ENCODE measurements around the gene STPG4. TPM values are rescaled to one million over a fixed set of nuclear protein-coding genes. Genes with fewer than 3 reads are reported as not detected.

STPG4 gene
- total RNA-seq, 1 experiment from 2014 or later: not detected

GRCh38 chr2:47070155-47070919, 84.8 kb downstream of the STPG4 start:
- Histone ChIP-seq H3K36me3 (replicated peaks; ENCODE audit: control insufficient read depth, insufficient read depth, low read length) (no peaks in the 10 kb centered on the region), H3K27me3 (ENCODE audit: control insufficient read depth, insufficient read depth, low read length) (no peaks in the 10 kb centered on the region), H3K4me3 (ENCODE audit: insufficient read depth, low read depth, low read length) (no peak overlapping the region)
- DNase-seq: no peak

GRCh38 chr2:47069628-47070154, 85.4 kb downstream of the STPG4 start:
- no peak overlapping the region for H3K4me3 ChIP-seq (ENCODE audit: insufficient read depth, low read depth, low read length)
- H3K27me3 ChIP-seq (ENCODE audit: control insufficient read depth, insufficient read depth, low read length): no peaks in the 10 kb centered on the region
- peak; percentile 91 for DNase-seq
- H3K36me3 ChIP-seq (replicated peaks; ENCODE audit: control insufficient read depth, insufficient read depth, low read length): no peaks in the 10 kb centered on the region

- DNase-seq: no peak
- H3K36me3 ChIP-seq (replicated peaks; ENCODE audit: control insufficient read depth, insufficient read depth, low read length): no peaks in the 10 kb centered on the region
- H3K27me3 ChIP-seq (ENCODE audit: control insufficient read depth, insufficient read depth, low read length): no peaks in the 10 kb centered on the region
- no peak overlapping the region for H3K4me3 ChIP-seq (ENCODE audit: insufficient read depth, low read depth, low read length)
Measured at GRCh38 chr2:47068981-47069627, 86.0 kb downstream of the STPG4 start.

GRCh38 chr2:47067788-47068407, 87.2 kb downstream of the STPG4 start:
- Histone ChIP-seq H3K36me3 (replicated peaks; ENCODE audit: control insufficient read depth, insufficient read depth, low read length) (no peaks in the 10 kb centered on the region), H3K4me3 (ENCODE audit: insufficient read depth, low read depth, low read length) (no peak overlapping the region), H3K27me3 (ENCODE audit: control insufficient read depth, insufficient read depth, low read length) (no peaks in the 10 kb centered on the region)
- no peak for DNase-seq

- no peak for DNase-seq
- Histone ChIP-seq H3K4me3 (ENCODE audit: insufficient read depth, low read depth, low read length) (no peak overlapping the region), H3K36me3 (replicated peaks; ENCODE audit: control insufficient read depth, insufficient read depth, low read length) (no peaks in the 10 kb centered on the region; the same call in 1 of the 2 replicates), H3K27me3 (ENCODE audit: control insufficient read depth, insufficient read depth, low read length) (no peaks in the 10 kb centered on the region)
Measured at GRCh38 chr2:47065771-47066380, 89.2 kb downstream of the STPG4 start.

GRCh38 chr2:47065343-47065742, 89.8 kb downstream of the STPG4 start:
- H3K27me3 ChIP-seq (ENCODE audit: control insufficient read depth, insufficient read depth, low read length): no peaks in the 10 kb centered on the region

GRCh38 chr2:47064106-47064505, 91.0 kb downstream of the STPG4 start:
- DNase-seq: no peak
- Histone ChIP-seq H3K27me3 (ENCODE audit: control insufficient read depth, insufficient read depth, low read length) (no peaks in the 10 kb centered on the region), H3K4me3 (ENCODE audit: insufficient read depth, low read depth, low read length) (no peak overlapping the region), H3K36me3 (replicated peaks; ENCODE audit: control insufficient read depth, insufficient read depth, low read length) (no peaks in the 10 kb centered on the region; the same call in 1 of the 2 replicates)

More at GRCh38 chr2:47065343-47065742, 89.8 kb downstream of the STPG4 start:
- DNase-seq: no peak
- no peak overlapping the region for H3K4me3 ChIP-seq (ENCODE audit: insufficient read depth, low read depth, low read length)
- no peaks in the 10 kb centered on the region; the same call in 1 of the 2 replicates for H3K36me3 ChIP-seq (replicated peaks; ENCODE audit: control insufficient read depth, insufficient read depth, low read length)

- DNase-seq: no peak
- Histone ChIP-seq H3K4me3 (ENCODE audit: insufficient read depth, low read depth, low read length) (no peak overlapping the region), H3K36me3 (replicated peaks; ENCODE audit: control insufficient read depth, insufficient read depth, low read length) (no peaks in the 10 kb centered on the region; the same call in 1 of the 2 replicates), H3K27me3 (ENCODE audit: control insufficient read depth, insufficient read depth, low read length) (no peaks in the 10 kb centered on the region)
Measured at GRCh38 chr2:47063538-47063930, 91.6 kb downstream of the STPG4 start.

GRCh38 chr2:47062681-47063537, 92.2 kb downstream of the STPG4 start:
- no peak for DNase-seq
- Histone ChIP-seq H3K36me3 (replicated peaks; ENCODE audit: control insufficient read depth, insufficient read depth, low read length) (no peaks in the 10 kb centered on the region; the same call in 1 of the 2 replicates), H3K27me3 (ENCODE audit: control insufficient read depth, insufficient read depth, low read length) (no peaks in the 10 kb centered on the region), H3K4me3 (ENCODE audit: insufficient read depth, low read depth, low read length) (no peak overlapping the region)

- DNase-seq: no peak
- H3K27me3 ChIP-seq (ENCODE audit: control insufficient read depth, insufficient read depth, low read length): no peaks in the 10 kb centered on the region
- no peaks in the 10 kb centered on the region; the same call in 1 of the 2 replicates for H3K36me3 ChIP-seq (replicated peaks; ENCODE audit: control insufficient read depth, insufficient read depth, low read length)
- no peak overlapping the region for H3K4me3 ChIP-seq (ENCODE audit: insufficient read depth, low read depth, low read length)
Measured at GRCh38 chr2:47061944-47062678, 93.0 kb downstream of the STPG4 start.

- no peak for DNase-seq
- Histone ChIP-seq H3K27me3 (ENCODE audit: control insufficient read depth, insufficient read depth, low read length) (no peaks in the 10 kb centered on the region), H3K4me3 (ENCODE audit: insufficient read depth, low read depth, low read length) (no peak overlapping the region), H3K36me3 (replicated peaks; ENCODE audit: control insufficient read depth, insufficient read depth, low read length) (no peaks in the 10 kb centered on the region; the same call in 1 of the 2 replicates)
Measured at GRCh38 chr2:47060652-47061170, 94.4 kb downstream of the STPG4 start.

- H3K27me3 ChIP-seq (ENCODE audit: control insufficient read depth, insufficient read depth, low read length): no peaks in the 10 kb centered on the region
- no peak for DNase-seq
- no peaks in the 10 kb centered on the region; the same call in 1 of the 2 replicates for H3K36me3 ChIP-seq (replicated peaks; ENCODE audit: control insufficient read depth, insufficient read depth, low read length)
- H3K4me3 ChIP-seq (ENCODE audit: insufficient read depth, low read depth, low read length): no peak overlapping the region
Measured at GRCh38 chr2:47058003-47058931, 96.8 kb downstream of the STPG4 start.
